NCI-H526 (cell line): ENCODE data around the gene CADPS.

ENCODE experiments used
- DNase-seq, 2 experiments: peaks; one replicate each; lab custom pipeline; 2025; lab: John Stamatoyannopoulos, UW

Gene CADPS

GRCh38 chr3:62749657-62750056 lies 125.6 kb downstream of the CADPS start:
- DNase-seq = no peak

- no peak for DNase-seq
Measured at GRCh38 chr3:62749130-62749529, 126.1 kb downstream of the CADPS start.

- DNase-seq = no peak
Measured at GRCh38 chr3:62737449-62737848, 137.8 kb downstream of the CADPS start.

GRCh38 chr3:62735510-62735909 lies 139.7 kb downstream of the CADPS start:
- no peak for DNase-seq

GRCh38 chr3:62732183-62732904 lies 142.9 kb downstream of the CADPS start:
- no peak for DNase-seq

- no peak for DNase-seq
Measured at GRCh38 chr3:62727981-62728380, 147.2 kb downstream of the CADPS start.

- no peak for DNase-seq
Measured at GRCh38 chr3:62727536-62727935, 147.7 kb downstream of the CADPS start.

- no peak for DNase-seq
Measured at GRCh38 chr3:62724503-62724902, 150.7 kb downstream of the CADPS start.

- DNase-seq = no peak
Measured at GRCh38 chr3:62723914-62724217, 151.3 kb downstream of the CADPS start.

GRCh38 chr3:62723166-62723913 lies 151.9 kb downstream of the CADPS start:
- peak; percentile 63 to 79 for DNase-seq

GRCh38 chr3:62722344-62722743 lies 152.9 kb downstream of the CADPS start:
- DNase-seq = no peak

GRCh38 chr3:62718515-62719320 lies 156.5 kb downstream of the CADPS start:
- no peak for DNase-seq

GRCh38 chr3:62718011-62718410 lies 157.2 kb downstream of the CADPS start:
- no peak for DNase-seq

- DNase-seq = no peak
Measured at GRCh38 chr3:62712746-62713145, 162.5 kb downstream of the CADPS start.

- no peak for DNase-seq
Measured at GRCh38 chr3:62710751-62711150, 164.5 kb downstream of the CADPS start.

- DNase-seq = no peak
Measured at GRCh38 chr3:62708638-62709373, 166.4 kb downstream of the CADPS start.

GRCh38 chr3:62705721-62706120 lies 169.5 kb downstream of the CADPS start:
- DNase-seq = no peak

- DNase-seq = no peak
Measured at GRCh38 chr3:62703451-62704167, 171.6 kb downstream of the CADPS start.

GRCh38 chr3:62700357-62700756 lies 174.9 kb downstream of the CADPS start:
- DNase-seq = no peak

GRCh38 chr3:62699728-62700127 lies 175.5 kb downstream of the CADPS start:
- no peak for DNase-seq

GRCh38 chr3:62696011-62696410 lies 179.2 kb downstream of the CADPS start:
- DNase-seq = no peak

GRCh38 chr3:62688812-62689211 lies 186.4 kb downstream of the CADPS start:
- DNase-seq = no peak
